HG02973 (cell line): ENCODE measurements around the gene TRIM46.
"Not testable (repeated sequence)": the region's sequence is repeated elsewhere in the genome, so short reads cannot be mapped to it uniquely, and the experiment has no call there.

Experiments
- ATAC-seq: cut with Tn5 transposase; IDR thresholded peaks from one replicate; pipeline ENCODE4 v1.9.1; 2021; ENCODE audit warnings: moderate library complexity; ENCODE audit not compliant: unreplicated experiment

Gene TRIM46

DNA sequence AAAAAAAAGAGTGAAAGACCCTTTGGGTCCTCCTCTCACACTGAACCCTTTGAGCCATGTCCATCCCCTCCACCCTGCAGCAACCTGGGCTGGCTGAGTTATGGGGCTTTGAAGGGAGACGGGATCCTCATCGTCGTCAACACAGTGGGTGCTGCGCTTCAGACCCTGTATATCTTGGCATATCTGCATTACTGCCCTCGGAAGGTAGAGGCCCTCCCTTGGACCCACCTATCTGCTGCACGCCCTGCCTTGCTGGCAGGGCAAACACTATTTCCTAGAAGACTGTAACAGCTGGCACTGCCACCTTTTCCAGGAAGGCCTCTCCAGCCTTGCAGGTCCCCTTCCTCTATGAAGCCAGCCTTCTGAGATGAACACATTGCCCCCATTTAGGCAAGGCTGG lies 36.9 kb upstream of the TRIM46 start:
- no peak for ATAC-seq

- ATAC-seq, result no peak
Observed at GRCh38 chr1:155137154-155137949, 36.3 kb upstream of the TRIM46 start.

DNA sequence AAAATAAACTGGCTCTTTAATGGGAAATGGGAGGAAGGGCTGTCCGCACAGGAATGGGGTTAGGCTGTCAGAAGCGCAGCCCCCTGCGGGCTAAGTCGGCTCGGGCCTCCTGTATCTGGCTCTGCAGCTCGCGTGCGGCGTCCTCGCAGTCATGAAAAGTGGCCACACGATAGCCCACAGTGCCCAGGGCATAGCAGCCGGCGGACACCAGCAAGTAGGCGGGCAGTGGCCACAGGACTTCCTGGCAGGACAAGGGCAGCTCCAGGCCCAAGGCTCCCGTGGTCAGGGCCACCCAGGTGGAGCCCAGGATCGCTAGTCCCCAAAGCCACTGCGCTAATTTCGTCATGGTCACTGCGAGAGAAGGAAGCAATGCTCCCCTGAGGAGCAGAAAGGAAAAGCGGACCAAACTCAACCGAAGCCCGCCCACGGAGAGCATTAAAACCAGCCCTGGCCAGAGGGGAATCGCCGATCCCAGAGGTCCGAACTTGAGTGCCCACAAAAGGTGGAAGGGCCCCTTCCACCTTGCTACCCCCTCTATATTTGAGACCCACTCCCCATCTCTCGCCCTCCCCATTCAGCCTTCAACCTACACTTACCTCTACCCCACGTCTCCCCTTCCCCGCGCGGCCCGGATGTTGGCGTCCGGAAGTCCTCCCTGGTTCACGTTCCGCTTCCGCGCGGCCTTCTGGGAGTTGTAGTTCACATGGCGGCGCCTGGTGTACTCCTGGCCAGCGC lies 33.6 kb upstream of the TRIM46 start, which contains the start of gene DPM3:
Gene DPM3 (minus strand): TSS at position 637 of the 735 bp plus-strand sequence. CDS start 291 bp downstream, at position 346.
- ATAC-seq, result peak; percentile 52

DNA sequence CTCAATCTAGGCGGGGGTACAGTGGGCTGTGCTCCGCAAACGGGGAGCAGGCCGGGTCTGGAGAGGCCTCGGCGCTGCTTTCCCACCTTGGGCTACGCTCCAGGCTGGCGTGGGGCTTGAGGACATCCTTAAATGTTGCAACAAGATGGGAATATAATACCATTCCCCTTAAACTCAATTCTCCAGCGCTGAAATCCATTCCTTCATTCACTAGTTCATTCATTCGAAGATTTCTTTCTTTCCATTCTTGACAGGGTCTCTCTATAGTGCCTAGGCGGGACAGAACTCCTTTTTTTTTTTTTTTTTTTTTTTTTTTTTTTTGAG lies 33.1 kb upstream of the TRIM46 start:
- ATAC-seq, result no peak

GRCh38 chr1:155141749-155142148 lies 31.9 kb upstream of the TRIM46 start:
- no peak for ATAC-seq

DNA sequence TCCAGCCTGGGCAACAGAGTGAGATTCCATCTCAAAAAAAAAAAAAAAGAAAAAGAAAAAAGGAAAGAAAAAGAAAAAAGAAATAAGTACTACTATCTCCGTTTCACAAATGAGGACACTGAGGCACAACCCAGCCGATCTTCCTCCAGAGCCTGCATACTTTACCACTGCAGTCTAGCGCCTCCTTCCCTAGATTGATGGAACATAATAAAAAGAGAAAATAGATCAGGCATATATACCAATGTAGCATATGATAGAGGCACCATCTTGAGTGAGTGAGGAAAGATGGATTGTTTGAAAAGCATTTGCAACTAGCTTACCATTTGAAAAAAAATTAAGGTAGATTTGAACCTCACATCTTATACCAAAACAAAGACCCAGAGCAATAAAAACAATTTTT lies 28.2 kb upstream of the TRIM46 start:
- ATAC-seq, result no peak

DNA sequence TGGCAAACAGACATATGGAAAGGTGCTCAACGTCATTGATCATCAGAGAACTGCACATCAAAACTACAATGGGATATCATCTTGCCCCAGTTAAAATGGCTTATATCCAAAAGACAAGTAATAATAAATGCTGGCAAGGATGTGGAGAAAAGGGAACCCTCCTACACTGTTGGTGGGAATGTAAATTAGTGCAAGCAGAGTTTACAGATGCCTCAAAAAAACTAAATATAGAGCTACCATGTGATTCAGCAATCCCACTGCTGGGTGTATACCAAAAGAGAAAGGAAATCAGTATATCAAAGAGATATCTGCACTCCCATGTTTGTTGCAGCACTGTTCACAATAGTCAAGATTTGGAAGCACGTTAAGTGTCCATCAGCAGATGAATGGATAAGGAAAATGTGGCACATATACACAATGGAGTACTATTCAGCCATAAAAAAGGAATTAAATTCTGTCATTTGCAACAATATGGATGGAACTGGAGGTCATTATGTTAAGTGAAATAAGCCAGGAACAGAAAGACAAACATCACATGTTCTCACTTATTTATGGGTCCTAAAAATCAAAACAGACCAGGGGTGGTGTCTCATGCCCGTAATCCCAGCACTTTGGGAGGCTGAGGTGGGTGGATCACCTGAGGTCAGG lies 17.5 kb upstream of the TRIM46 start:
- not testable (repeated sequence) for ATAC-seq

DNA sequence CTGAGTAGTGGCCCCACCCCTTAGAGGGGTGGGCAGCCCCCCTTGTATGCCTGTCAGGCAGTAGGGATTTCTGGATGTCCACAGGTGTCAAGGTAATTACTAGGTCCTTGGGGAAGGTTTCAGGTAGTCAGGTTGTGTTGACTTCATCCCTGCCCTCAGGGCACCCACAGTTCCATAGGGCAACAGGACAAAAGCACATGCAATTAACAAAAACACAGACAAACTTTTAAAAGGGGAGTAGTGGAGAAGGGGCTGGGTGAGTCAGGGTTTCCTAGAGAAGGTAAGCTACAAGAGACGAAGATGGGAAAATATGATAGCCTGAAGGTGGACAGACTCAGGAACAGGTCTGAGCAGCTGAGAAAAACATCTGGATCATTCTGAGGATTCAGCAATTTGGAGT lies 14.7 kb upstream of the TRIM46 start:
- no peak for ATAC-seq

DNA sequence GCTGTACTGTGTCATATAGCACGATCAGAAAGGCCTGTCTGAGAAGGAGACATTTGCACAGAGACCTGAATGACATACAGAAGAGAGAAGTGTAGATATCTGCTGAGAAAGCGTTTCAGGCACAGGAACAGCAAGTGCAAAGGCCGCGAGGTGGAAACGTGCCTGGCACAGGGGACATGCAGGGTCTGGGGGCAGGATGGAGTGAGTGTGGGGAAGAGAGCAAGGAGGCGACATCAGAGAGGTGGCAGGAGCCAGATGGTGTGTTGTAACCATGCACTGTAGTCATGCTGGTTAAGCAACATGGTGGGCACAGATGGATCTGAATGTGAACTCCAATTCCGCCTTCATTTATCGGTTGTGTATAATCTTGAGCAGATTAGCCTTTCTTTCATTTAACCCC lies 13.5 kb upstream of the TRIM46 start:
- no peak for ATAC-seq

DNA sequence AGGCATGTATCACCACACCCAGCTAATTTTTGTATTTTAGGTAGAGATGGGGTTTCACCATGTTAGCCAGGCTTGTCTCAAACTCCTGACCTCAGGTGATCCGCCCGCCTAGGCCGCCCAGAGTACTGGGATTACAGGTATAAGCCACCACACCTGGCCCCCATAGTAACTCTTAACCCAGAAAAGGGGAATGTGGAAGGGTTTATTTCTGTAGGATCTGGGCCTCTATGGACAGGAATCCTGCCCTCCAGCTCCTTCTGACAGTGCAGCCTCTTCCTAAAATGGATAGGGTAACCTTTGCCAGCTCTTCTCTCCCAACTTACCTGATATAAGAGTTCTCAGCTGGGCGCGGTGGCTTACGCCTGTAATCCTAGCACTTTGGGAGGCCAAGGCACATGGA lies 11.0 kb upstream of the TRIM46 start:
- not testable (repeated sequence) for ATAC-seq

GRCh38 chr1:155163785-155164184 lies 9.9 kb upstream of the TRIM46 start:
- ATAC-seq, result not testable (repeated sequence)

DNA sequence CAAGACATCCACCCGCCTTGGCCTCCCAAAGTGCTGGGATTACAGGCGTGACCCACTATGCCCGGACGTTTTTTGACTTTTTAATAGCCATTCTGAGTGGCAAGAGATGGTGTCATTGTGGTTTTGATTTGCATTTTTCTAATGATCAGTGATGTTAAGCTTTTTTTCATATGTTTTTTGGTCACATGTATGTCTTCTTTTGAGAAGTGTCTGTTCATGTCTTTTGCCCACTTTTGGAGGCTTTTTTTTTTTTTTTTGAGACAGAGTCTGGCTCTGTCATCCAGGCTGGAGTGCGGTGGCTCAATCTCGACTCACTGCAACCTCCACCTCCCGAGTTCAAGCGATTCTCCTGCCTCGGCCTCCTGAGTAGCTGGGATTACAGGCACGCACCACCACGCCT lies 9.0 kb upstream of the TRIM46 start:
- ATAC-seq, result not testable (repeated sequence)

DNA sequence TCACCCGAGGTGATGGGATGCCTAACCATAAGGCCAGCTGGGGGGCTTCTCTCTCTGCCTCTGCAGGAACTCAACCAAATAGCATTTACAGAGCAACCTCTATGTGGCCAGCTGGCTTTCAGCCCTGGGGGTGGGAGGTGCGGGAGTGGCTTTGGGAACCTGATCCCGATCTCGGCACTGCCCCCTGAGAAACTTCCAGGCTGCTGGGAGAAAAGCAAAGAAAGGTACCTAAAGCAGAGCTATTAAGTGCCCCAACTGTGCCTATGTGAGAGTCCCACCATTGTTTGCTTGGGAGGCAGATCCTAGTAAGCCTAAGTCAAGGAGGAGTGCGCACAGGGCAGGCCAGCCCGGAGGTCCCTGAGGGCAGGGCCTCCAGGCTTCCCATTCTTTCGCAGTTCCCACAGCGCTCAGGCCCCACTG lies 7.6 kb upstream of the TRIM46 start:
- no peak for ATAC-seq

DNA sequence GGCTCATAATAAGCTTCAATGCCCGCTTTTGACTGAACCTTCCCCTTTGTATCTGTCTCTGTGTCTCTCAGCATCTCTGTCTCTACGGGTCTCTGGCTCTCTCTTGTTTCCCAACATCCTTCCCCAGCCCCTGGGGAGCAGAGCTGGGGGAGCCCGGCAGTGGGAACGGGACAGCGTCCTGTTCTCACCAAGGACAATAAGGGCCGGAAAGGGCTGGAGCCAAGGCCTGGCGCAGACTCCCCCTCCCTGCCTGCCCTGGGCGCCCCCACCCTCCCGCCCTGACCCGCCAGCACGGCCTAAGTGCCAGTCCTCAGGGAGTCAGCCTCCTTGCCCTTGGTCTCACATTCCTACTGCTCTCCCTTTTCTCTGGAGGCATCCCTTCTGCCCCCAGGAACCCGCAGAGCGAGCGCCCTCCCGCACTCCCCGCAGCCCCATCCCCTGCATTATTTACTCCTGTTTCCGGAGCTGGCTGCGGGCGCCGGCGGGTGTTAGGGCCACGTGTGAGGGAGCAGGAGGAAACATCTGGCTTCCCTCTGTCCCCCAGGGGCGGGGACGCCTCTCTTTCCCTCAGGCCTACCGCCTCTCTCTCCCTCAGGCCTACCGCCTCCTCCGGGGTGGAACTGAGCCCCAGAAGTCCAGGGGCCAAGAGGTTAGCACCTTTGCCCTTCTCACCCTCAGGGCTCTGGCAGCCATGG lies 7.0 kb upstream of the TRIM46 start:
- ATAC-seq, result no peak

GRCh38 chr1:155167166-155168104 lies 6.2 kb upstream of the TRIM46 start:
- ATAC-seq, result no peak

DNA sequence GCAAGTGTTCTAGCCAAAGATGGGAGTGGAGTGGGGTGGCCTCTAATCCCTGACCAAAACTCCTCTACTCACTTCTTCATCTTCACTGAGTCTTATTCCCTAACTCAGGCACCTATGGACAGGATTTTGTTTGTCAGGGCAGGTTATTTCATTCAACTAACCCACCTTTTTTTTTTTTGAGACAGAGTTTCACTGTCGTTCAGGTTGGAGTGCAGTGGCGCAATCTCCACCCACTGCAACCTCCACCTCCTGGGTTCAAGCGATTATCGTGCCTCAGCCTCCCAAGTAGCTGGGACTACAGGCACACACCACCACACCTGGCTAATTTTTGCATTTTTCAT lies 5.6 kb upstream of the TRIM46 start:
- ATAC-seq, result not testable (repeated sequence)

DNA sequence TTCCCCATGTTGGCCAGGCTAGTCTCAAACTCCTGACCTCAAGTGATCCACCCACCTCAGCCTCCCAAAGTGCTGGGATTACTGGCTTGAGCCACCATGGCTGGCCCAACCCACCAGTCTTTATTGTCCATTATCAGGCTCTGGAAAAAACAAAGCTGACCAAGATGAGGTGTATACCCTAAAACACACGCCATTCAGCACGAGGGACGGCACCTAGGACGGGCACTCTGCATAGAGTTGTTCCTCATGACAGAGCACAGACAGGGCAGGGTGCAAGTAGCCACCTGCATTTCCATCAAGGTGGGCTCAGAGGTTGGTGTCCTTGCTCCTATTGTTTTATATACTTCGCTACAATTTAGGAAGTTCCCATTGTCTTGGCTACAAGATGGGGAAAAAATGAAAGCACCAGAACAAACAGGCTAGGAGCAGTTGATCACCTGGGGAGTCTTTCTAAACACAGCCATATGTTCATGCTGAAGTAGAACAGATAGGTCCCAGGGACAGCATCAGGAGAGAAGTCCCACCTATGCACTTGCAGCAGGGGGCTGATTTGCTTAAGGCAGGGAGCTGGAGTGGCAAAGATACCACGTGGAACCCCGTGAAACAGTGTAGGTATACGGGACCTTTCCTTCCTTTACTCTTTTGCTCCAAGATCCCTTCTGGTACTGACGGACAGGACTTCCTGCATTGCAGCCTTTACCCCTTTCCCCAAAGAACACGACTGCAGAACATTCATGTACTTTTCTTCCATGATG lies 5.0 kb upstream of the TRIM46 start:
- no peak for ATAC-seq

GRCh38 chr1:155169541-155169940 lies 4.1 kb upstream of the TRIM46 start:
- ATAC-seq, result no peak

DNA sequence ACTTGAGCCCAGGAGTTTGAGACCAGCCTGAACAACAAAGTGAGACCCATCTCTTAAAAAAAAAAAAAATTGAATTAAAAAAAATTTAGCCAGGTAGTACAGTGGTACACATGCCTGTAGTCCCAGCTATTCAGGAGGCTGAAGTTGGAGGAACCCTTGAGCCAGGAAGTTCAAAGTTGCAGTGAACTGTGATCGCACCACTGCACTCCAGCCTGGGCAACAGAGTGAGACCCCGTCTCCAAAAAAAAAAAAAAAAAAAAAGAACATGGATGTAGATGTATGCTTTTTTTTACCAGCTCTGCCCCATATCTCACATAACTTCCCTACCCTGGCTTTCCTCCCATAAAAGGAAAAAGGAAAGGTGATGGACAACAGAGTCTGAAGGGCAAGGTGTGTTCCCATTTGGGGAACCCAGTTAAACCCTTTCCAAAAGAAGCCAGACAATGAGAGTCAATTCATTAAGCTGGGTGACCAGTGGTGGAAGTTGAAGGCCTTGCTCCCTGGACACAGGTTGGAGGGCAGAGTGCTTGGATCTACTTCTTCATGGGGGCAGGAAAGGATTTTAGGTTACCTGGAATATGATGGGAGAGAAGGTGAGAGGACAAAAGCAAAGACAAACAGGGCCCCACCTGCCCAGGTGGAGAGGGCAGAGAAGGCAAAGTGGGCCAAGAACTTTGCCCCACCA lies 3.4 kb upstream of the TRIM46 start:
- no peak for ATAC-seq
